LNCAP (cell line): ENCODE data around the gene RGS19.

Experiments
- TF ChIP-seq, protein P1 (sequence below): fragments of 450-650 bp; IDR thresholded peaks from 2 replicates; pipeline ENCODE4 v1.5.1; 2017; ENCODE audit warnings: mild to moderate bottlenecking

Gene RGS19

GRCh38 chr20:64114356-64114971 is 35.1 kb upstream of the RGS19 start:
- TF ChIP-seq, protein P1, sequence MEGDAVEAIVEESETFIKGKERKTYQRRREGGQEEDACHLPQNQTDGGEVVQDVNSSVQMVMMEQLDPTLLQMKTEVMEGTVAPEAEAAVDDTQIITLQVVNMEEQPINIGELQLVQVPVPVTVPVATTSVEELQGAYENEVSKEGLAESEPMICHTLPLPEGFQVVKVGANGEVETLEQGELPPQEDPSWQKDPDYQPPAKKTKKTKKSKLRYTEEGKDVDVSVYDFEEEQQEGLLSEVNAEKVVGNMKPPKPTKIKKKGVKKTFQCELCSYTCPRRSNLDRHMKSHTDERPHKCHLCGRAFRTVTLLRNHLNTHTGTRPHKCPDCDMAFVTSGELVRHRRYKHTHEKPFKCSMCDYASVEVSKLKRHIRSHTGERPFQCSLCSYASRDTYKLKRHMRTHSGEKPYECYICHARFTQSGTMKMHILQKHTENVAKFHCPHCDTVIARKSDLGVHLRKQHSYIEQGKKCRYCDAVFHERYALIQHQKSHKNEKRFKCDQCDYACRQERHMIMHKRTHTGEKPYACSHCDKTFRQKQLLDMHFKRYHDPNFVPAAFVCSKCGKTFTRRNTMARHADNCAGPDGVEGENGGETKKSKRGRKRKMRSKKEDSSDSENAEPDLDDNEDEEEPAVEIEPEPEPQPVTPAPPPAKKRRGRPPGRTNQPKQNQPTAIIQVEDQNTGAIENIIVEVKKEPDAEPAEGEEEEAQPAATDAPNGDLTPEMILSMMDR = no peak

GRCh38 chr20:64113796-64114355 is 34.6 kb upstream of the RGS19 start:
- TF ChIP-seq, protein P1 = no peak

- TF ChIP-seq, protein P1 = no peak
Observed at GRCh38 chr20:64113444-64113775, 34.1 kb upstream of the RGS19 start.

DNA sequence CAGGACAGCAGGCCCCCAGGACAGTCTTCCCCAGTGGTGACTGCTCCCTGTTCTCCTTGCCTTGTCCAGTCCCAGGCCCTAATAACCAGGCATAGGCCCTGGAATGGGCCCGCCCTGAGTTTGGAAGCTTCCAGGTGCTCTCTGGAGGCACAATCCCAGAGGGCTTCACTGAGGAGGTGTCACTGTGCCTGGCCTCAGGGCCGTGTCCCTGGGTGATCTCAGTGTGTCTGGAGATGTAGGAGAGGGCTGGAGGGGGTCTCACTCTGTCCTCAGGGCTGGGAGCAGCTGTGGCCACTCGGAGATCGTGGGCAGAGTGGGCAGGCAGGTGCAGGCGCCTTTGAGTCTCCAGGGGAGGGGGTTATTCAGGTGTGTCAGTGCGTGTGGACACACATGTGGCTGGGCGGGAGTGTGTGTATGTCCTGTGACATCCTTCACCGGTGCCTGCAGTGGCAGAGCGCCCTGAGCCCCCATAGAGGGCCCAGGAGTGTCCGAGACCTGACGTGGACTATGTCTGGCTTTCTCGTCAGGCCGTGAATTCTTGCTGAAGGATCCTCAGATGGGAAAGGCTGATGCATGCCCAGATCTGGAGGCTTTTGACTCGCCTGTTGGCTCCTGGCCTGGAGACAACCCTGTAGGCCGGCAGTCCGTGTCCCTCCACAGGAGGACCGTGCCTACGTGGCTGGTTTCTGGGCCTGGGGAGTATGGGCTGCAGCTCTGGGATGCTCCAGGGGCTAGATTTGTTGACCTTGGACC is 33.5 kb upstream of the RGS19 start:
- TF ChIP-seq, protein P1 = no peak

DNA sequence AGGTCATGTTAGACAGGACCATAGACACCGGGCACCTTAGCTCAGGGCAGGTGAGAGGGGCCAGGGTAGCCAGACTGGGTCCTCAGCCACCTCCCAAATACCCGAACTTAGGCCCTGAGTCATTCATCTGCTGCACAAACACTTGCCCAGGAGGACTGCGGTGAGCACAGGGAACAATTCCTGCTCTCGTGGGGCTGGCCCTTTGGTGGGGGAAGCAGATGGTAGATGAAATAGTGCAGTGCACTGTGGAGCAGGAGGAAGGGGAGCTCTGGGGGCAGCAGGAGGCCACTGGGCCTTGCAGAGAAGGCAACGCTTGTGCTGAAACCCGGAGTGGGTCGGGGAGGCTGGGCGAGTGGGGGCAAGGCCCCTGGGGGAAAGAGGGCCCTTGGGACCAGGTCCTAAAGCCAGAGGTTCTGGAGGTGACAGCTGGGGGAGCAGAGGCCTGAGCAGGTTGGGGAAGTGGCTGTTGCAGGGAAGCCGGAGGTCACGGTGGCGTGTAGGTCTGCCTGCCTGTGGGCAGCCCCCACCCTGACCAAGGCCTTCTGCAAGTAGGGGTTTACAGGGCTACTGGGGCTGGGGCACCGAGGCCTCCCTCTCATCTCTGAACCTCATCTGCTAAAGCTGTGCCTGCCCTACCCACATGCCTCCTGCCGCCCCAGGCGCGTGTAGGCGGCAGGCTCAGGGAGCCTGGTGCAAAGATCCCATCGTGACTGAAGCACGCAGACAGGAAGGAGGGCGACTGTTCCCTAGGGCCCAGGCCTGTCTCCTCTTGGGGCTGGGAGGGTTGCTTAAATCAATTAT is 32.7 kb upstream of the RGS19 start:
- TF ChIP-seq, protein P1 = no peak

- TF ChIP-seq, protein P1 = no peak
Observed at GRCh38 chr20:64110411-64111068, 31.2 kb upstream of the RGS19 start.

DNA sequence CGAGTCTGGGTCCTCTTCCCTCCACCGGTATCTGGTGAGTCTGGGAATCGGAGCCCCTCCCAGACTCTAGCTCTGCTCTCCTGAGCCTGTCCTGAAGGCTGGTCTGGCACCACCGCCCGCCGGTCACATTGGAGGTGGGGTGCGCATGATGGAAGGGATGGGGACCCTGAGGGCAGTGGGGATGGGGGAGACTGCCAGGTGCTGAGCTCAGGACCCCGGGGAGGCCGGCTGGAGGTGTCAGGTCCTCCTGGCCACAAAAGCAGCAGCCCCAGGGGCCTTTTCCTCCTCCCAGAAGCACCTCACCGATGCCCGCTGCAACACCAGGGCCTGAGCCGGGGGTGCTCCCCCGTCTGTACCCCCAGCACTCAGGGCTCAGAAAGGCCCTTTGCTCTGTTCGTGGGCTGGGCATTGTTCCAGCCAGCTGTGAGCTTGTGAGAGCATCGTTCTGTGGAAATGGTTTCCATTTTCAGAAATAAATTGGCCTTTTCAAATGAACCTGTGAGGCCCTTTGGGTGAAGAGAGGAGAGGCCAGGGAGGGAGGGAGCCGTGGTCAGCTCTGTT is 30.6 kb upstream of the RGS19 start:
- TF ChIP-seq, protein P1 = no peak
